ENCODE results near the gene DAP3.
"Not testable (repeated sequence)": the region's sequence is repeated elsewhere in the genome, so short reads cannot be mapped to it uniquely, and the experiment has no call there.

DAP3 gene

DNA sequence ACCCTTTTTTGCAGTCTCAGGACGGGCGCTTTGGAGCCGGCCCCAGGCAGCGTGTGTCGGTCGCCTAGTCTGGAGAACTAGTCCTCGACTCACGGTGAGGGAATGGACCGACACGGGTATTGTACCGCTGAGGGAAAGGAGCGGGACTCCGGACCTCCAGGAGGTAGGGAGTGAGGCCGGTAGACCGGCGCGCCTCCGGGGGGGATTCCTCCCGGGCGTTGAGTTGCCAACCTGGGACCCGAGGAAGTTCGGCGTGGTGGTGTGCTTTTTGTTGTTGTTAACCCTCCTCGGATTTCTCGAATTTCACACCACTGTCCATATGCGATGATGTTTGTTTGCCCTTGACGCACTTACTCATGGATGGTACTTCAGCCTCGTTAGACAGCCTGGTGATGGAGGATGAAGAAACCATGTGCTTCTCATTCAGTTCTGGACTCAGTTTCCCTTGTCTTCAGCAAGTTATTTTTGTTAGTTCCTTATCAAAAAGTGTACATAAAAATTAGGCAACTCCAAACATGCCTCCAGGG, at the start of gene DAP3:
TSS of gene DAP3 (plus strand) at position 11 of the 527 bp plus-strand sequence. CDS start 20,689 bp downstream, outside the sequence.
- not testable (repeated sequence) for DNase-seq

DNA sequence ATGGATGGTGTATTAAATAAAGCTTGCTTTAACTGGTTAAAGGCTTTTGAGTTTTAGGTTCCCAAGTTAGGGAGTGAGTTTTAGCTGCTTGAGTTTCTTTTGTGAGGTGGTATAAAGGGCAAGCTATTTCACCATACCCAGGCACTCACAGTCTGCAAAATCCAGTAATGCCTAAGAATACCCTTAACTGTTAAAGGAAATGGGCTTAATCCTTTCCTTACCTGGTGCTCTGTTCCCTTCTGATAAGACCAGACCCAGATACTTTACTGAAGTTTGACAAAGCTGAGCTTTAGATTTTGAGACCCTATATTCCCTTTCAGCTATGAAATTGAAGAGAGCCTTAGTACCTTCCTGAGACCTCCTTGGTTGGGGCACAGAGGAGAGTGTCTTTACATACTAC, 48.5 kb upstream of the DAP3 start:
- DNase-seq: no peak

DNA sequence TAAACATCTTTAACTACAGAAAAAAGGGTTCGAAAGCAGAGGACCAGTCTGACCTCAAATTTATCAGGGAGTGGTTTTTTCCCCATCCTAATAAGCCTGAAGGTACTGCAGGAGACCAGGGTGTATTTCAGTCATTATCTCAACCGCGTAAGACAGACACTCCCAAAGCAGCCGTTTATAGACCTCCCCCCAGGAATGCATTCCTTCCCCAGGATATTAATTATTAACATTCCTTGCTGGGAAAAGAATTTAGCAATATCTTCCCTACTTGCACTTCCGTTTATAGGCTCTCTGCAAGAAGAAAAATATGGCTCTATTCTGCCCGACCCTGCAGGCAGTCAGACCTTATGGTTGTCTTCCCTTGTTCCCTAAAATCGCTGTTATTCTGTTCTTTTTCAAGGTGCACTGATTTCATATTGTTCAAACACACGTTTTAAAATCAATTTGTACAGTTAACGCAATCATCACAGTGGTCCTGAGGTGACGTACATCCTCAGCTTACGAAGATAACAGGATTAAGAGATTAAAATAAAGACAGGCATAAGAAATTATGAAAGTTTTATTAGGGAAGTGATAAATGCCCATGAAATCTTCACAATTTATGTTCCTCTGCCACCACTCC, 46.2 kb upstream of the DAP3 start:
- DNase-seq: not testable (repeated sequence)

DNA sequence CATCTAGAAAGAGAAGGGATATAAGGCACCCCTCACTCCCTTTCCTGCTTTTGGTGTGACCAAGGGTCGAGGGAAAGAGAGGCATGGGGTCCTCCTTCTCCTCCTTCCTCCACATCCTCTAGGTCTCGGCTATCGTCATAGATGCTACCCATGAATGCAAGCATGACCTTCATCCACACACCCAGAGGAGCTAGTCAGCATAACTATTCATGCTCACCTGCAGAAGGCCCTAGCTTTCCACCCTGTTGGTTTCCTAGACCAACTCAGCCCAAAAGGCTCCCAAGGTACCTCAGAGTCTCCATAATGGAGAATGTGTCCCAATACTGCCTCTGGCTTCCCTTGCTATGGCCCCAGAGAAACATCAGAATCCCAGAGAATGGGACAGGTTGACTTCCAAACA, 45.7 kb upstream of the DAP3 start:
- DNase-seq: no peak

DNA sequence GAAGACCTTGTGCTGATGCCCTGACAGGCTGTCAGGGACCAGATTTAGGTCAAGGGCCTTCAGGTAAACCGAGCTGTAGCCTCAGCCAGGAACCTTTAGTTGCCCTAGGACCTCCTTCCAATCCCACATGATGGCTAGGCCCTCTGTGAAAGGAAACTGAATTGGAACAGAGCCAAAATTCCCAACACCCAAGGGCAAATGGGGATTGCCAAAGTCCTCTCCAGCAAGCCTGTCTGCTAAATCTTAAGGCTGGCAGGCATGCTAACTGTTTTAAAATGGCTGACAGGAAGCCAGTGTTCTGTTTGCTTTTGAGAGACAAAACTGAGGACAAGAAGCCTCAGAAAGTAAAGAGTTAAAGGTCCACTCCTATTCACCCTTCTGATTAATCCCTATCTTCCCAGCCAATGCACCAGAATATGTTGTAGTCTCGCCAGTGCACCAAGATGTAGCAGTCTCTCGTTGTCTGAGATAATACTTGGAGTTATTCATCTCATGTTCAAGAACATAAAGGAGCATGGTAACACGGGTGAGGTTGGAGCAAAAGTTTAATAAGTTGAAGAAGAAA, 43.8 kb upstream of the DAP3 start:
- no peak for DNase-seq

DNA sequence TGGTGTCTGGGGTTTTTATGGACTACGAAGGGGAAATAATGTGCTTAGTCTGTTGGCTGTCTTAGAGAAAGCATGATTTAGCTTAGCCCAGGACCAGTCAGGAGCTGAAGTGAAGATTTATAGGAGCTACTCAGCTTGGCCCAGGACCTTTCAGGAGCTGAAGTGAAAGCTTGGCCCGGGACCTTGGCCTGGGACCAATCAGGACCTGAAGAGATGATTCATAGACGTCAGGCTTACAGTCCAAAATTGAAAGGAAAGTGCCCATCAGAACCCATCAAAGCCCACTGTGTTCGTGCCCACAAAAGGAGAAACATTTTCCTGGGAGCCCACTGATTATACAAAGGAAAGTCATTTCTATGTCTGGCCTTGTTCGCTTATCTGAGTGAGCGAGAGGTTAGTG, 43.2 kb upstream of the DAP3 start:
- no peak for DNase-seq

DNA sequence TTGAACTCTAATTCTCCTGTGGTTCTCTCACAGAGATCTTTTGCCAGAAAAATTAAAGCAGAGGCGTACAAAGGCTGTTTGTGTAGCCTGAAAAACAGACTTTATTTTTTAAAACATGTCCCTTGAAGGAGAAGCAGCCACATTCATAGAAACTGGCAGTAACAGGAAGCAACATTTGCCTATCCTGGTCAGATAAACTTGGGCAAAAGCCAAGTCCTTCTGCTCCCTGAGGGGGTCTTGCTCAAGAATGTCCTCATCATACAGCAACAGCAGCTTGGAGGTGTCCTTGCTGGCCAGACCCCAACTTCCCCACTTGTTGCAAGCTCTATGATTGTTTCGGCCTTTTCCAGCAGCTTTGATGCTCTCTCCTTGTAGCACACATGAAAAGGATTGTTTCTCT, 42.6 kb upstream of the DAP3 start:
- DNase-seq: no peak

DNA sequence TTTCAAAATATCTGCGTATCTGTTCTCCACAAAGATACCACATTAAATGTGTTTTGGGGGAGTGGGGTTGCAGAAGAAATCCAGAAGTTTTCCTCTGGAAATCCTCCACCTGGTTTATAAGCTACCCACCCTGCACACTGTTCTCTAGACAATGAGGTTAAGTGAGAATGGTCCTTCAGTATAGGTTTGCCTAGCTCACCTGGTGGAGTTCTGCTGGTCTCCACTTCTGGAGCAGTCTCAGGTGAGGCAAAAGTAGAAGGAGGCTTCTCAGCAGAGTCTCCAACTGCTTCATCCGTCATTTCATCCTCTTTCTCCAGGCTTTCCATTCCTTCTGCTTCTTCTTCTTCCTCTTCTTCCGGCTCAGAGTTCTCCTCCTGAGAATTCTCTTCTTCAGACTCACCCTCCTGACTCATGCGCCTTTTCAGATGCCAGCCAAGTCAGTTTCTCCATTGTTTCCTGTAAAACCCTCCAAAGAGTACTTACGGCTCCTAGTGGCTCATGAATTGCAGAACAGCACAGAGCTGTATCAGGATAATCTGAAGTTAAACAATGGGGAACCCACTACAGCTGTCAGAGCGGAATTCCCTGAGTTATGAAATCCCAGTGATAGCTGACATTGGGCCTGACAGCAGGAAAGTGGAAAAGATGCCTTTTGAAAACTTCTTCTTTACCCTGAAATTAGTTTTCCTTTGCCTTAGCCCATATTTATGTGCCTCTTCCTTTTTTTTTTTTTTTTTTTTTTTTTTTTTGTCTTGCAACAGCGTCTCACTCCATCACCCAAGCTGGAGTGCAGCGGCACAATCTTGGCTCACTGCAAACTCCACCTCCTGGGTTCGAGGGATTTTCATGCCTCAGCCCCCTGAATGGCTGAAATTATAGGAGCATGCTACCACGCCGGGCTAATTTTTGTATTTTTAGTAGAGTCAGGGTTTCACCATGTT, 40.4 kb upstream of the DAP3 start:
- DNase-seq: no peak

DNA sequence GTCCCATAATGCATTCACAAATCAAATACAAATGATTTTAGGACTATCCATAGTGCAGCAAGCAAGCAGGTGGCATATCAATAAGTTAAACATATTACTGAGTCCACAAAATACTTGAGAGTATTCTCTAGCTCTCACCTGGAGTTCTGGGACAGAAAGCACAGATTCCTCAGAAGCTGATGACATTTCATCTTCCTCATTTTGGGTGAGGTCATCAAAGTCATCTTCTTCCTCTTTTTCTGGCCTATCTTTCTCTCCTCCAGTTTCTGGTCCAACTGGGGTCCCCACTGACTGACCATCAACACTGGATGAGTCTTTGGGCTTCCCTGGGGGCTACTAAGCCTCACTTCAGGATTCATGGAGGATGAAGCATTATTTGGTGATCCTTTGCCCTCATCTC, 39.2 kb upstream of the DAP3 start:
- DNase-seq: no peak

DNA sequence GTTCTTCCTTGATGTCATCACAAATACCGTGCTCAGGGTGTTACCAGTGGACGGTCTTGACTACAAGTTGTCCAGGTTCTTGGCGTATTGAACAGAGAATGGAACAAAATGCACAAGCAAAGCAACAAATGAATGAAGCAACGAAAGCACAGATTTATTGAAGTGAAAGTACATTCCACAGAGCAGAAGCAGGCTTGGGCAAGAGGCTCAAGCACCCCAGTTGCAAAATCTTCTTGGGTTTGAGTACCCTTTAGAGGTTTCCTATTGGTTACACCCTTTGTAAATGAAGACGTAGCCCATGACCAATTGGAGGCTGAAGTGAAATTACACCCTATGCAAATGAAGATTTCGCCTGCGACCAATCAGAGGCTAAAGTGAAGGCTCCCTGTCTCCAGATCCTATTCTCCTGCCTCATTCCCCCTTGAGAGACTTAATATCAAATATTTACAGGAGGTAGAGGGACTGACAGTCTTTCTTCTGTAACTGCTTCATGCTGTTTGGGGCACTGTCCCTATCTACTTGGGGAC, 38.6 kb upstream of the DAP3 start:
- no peak for DNase-seq

DNA sequence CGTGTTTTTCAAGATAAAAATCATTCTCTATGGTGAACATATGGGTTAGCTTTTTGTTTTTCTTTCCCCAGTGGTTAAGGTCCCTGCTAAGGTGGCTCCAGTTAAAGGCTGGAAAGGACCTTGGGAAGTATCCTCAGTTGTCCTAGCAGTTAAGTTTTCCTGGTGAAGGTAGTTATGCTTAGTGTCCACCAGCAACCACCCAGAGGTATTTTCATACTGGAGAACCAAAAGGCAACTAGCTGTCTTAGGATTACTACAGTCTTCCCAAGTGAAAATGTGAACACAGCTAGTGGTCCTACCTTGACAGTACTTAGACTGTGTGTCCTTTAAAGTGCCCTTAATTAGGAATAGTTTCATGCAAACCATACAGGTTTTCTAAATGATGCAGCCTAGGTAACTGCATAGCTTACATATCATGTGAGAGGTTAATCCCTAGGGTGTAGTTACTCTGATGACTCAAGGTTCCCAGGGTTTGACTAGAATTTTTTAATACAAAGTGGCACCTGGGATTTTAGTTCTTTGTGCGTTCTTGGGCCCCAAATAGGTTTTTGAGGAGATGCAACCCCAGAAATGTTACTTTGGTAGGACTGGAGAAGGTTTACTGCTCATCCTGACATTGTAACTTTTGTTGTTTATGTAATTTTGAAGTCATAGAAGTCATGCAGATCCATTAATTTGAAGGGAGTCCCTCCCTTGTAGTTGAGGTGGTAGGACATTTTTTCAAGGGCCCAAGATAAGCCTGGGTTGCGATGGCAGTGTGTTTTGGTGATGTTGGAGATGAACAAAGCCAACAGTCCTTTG, 36.8 kb upstream of the DAP3 start:
- no peak for DNase-seq

DNA sequence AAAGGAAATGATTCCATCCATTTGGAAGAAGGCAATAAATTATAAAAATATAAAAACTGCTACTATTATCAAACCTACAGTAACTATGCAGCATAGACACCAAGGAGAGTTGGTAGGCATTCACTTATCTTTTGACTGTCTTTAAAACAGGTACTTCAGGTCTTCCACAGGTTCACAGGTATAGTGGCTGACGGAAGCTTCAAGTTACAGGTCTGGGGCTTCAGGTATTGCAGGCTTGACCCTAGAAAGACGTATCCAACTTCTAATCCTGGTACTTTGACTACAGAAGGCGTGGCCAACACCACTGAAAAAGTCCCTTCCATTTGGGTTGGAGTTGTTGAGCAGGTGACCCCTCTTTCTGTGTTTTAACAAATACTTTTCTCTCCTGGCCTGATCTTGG, 35.9 kb upstream of the DAP3 start:
- no peak for DNase-seq

DNA sequence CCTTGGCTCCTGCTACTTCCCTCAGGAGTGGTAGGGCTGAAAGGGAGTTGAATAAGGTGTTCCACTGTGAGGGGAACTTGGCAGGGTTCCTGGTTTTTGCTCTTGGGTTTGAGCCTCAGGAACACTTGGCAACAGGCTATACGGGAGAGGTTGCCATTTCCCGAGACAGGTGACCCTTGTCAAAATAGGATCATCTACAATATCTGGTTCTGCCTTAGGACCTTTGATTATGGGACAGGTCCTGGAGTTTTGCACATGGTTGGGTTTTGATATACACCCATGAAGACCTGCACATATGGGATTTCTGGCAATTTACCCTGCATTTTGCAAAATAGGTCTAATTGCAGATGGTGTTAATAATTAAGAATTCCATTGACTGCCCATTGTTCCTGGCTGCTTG, 31.4 kb upstream of the DAP3 start:
- no peak for DNase-seq

DNA sequence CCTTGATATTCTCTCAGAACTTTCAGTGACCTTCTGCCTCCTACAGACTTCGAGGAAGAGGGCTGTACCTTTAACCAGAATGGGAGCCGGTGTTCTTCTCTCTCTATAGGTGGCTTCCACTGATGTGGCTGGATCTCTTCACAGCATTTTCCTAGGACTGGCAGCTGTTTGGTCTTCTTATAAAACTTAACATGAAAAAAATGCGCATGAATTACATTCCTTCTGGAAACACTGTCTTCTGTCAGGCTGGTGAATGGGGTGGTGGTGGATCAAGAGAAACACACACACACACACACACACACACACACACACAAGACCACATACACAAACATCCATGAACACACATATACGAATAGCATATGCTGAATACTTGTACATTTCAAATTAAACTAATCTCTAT, 27.7 kb upstream of the DAP3 start:
- not testable (repeated sequence) for DNase-seq

DNA sequence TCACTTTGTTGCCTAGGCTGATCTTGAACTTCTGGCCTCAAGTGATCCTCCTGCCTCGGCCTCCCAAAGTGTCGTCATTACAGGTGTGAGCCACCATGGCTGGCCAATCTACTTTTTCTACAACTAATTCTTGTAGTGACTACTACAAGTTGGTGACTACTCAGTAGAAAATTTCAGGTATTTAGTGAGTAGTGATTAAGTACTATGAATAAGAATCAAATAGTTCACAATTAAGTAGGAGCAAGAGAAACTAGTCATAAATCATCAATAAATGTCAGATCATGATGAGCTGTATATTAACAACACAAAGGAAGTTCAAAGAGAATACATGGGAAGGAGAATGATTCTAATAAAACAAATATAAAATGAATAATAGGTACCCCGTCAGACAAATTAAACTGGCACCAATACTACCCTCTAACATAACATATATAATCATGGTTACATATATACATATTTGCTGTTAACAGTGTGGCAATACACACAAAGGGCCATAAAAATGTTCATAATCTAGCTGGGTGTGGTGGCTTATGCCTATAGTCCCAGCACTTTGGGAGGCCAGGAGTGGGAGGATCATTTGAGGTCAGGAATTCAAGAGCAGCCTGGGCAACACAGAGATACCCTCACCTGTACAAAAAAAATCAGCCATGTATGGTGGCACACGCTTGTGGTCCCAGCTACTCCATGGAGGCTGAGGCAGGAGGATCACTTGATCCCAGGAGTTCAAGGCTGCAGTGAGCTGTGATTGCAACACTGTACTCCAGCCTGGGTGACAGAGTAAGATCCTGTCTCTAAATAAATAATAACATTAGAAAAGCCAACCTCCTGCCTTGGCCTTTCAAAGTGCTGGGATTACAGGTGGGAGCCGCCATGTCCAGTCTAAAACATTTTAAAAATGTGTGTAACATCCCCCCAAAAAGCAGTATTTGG, 19.4 kb upstream of the DAP3 start:
- DNase-seq: no peak

DNA sequence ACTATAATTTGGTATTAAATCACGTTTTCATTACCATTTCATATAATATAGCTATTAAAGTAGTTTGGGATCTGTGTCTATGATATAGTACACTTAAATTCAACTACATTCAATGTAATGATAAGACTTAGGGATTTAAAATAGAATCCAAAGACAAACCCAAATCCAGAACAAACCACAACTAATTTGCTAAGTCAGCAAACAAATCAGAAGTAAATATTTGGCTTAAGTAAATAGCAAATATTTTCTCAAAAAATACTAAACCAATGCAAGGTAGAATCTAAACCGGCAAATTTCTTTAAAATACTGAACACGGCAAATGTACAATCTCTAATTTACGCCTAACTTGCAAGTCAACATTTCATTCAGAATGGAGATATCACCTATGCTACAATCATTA, 17.1 kb upstream of the DAP3 start:
- DNase-seq: no peak

DNA sequence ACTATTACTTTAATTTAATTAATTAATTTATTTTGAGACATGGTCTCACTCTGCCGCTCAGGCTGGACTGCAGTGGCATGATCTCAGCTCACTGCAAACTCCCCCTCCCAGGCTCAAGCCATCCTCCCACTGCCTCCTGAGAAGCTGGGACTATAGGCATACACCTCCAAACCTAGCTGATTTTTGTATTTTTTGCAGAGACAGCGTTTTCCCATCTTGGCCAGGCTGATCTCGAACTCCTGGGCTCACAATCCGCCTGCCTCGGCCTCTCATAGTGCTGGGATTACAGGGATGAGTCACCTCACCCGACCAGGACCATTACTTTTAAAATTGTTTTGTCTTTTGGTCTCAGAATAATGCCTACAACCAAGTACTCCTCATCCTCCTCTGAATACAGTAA, 15.9 kb upstream of the DAP3 start:
- no peak for DNase-seq

DNA sequence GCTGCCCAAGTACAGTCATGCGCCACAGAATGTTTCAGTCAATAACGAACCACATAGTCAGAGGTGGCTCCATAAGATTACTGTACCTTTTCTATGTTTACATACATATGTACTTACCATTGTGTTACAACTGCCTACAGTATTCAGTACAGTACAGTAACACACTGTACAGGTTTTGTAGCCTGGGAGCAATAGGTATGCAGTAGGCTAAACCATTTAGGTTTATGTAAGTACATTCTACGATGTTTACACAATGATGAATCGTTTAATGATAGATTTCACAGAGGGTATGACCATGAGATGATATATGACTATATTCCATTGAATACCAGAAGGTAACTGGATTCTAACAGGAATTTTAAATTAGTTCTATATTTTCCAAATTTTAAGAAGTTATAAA, 10.9 kb upstream of the DAP3 start:
- DNase-seq: no peak

DNA sequence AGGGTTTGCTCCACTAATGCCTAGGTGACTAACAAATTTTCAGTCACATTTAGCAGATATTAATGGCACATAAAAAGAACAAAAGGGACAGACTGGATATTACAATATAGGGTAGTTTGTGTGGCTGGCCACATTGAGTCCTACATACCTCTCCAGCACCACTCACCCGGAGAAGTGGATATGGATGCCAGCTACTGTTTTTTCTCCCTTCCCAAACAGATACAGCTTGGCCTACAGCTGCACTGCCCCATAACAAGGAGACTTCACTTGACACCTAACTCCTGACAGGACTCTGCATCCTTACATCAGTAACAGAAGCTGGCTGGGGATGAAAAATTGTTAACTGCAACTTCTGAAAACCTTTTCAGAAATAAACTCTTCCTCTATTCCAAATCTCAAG, 9.9 kb upstream of the DAP3 start:
- DNase-seq: not testable (repeated sequence)

DNA sequence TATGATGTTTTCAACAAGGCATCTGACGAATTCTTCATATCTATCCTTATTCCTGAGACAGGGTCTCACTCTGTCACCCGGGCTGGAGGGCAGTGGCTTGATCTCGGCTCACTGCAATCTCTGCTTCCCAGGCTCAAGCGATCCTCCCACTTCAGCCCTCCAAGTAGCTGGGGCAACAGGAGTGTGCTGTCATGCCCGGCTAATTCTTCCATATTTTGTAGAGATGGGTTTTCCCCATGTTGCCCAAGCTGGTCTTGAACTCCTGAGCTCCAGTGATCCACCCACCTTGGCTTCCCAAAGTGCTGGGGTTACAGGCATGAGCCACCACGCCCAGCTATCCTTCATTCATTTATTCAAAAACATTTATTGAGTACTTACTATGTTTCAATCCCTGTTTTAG, 8.4 kb upstream of the DAP3 start:
- DNase-seq: no peak

DNA sequence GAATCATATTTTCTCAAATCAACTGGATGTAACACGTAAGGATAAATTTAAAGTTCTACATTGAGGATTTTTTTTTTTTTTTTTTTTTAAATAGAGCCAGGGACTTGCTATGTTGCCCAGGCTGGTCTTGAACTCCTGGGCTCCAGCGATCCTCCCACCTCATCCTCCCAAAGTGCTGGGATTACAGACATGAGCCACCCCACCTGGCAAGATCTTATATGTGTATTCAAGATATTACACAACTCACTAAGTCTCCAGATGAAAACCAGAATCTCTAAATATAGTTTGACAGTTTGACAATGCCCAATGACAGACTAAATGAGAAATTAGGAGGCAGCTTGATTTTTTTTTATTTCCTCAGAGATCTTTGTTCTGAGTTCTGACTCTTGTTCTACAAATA, 7.1 kb upstream of the DAP3 start:
- DNase-seq: no peak

Data from NCI-H748 treated with DMSO at 0.1 percent for 48 hours (cell line).